Lower leg skin (tissue), 3 donors: ENCODE data around the gene FXYD5.

Experiments used
- CTCF ChIP-seq, 3 donors: fragments of 450-650 bp; IDR thresholded peaks; one replicate each; pipeline ENCODE4 v1.5.1; 2016; ENCODE audit warnings: antibody characterized with exemption in 3 of 3, mild to moderate bottlenecking in 3 of 3, moderate library complexity in 2 of 3
- POLR2A ChIP-seq, 2 donors: fragments of 450-650 bp; IDR thresholded peaks; one replicate each; pipeline ENCODE4 v1.6.1; 2016 to 2017; ENCODE audit warnings: antibody characterized with exemption in 2 of 2, mild to moderate bottlenecking in 1 of 2, moderate library complexity in 1 of 2

GRCh38 chr19:35122687-35123551 lies 31.6 kb upstream of the FXYD5 start:
- TF ChIP-seq CTCF (IDR thresholded peaks at IDR 0.05) (no peak), POLR2A (IDR thresholded peaks at IDR 0.05) (no peak)
